BJ (cell line): ENCODE measurements around the gene OR10J1. TPM values are rescaled to one million over a fixed set of nuclear protein-coding genes. Genes with fewer than 3 reads are reported as not detected.

Experiments
- CTCF ChIA-PET: fragments of 350-600 bp; formaldehyde crosslinking; extraction: SDS; loops from one replicate; lab custom pipeline; 2021; ENCODE audit warnings: antibody characterized with exemption, inconsistent platforms; lab: Yijun Ruan, JAX
- POLR2A ChIA-PET: fragments of 300-600 bp; sonication (Branson Sonifier 250); formaldehyde crosslinking; extraction: SDS; loops from one replicate; lab custom pipeline; 2021; ENCODE audit warnings: antibody characterized with exemption; lab: Charles Lee
- DNase-seq: peaks from one replicate; pipeline ENCODE4 v3.0.0-alpha.2; 2011; ENCODE audit warnings: low read depth
- H3K27me3 ChIP-seq: 2 replicates; pipeline ENCODE4 v1.6.0; 2011; ENCODE audit warnings: low read length; ENCODE audit not compliant: control insufficient read depth, insufficient read depth
- H3K36me3 ChIP-seq: 2 replicates; pipeline ENCODE4 v1.5.1; 2011; ENCODE audit warnings: low read length; ENCODE audit not compliant: control insufficient read depth, insufficient read depth
- H3K4me3 ChIP-seq: 2 replicates; pipeline ENCODE4 v1.5.1; 2011; ENCODE audit warnings: low read depth, mild to moderate bottlenecking, control low read depth, low read length
- polyA minus RNA-seq: library from RNA; depleted of rRNA, polyadenylated mRNA; stranded (reverse); fragments of >200 nt; gene quantifications from 2 replicates; pipeline ENCODE4 v1.2.3, GENCODE V29; 2011; rRNA and poly(A)+ RNA removed
- polyA plus RNA-seq: library from polyadenylated mRNA; depleted of rRNA; stranded (reverse); fragments of >200 nt; gene quantifications from 2 replicates; pipeline ENCODE4 v1.2.3, GENCODE V29; 2011; rRNA removed
- TF ChIP-seq, protein P1 (sequence below): IDR thresholded peaks from 2 replicates; pipeline ENCODE4 v1.5.1; 2011; ENCODE audit warnings: low read depth, mild to moderate bottlenecking, control low read depth, inconsistent platforms, low read length, moderate library complexity; ENCODE audit not compliant: insufficient read depth

The OR10J1 gene
- polyA plus RNA-seq (not detected in 2 replicates), polyA minus RNA-seq (not detected in 2 replicates)

- TF ChIP-seq, protein P1, sequence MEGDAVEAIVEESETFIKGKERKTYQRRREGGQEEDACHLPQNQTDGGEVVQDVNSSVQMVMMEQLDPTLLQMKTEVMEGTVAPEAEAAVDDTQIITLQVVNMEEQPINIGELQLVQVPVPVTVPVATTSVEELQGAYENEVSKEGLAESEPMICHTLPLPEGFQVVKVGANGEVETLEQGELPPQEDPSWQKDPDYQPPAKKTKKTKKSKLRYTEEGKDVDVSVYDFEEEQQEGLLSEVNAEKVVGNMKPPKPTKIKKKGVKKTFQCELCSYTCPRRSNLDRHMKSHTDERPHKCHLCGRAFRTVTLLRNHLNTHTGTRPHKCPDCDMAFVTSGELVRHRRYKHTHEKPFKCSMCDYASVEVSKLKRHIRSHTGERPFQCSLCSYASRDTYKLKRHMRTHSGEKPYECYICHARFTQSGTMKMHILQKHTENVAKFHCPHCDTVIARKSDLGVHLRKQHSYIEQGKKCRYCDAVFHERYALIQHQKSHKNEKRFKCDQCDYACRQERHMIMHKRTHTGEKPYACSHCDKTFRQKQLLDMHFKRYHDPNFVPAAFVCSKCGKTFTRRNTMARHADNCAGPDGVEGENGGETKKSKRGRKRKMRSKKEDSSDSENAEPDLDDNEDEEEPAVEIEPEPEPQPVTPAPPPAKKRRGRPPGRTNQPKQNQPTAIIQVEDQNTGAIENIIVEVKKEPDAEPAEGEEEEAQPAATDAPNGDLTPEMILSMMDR, result no peak
- no peaks in the 10 kb centered on the region for H3K27me3 ChIP-seq
- no peak for DNase-seq
- ChIA-PET POLR2A (no interaction called here), CTCF (no interaction called here)
- no peak within 1 kb of the TSS for H3K4me3 ChIP-seq
- no peaks in the 10 kb centered on the region for H3K36me3 ChIP-seq
Measured at GRCh38 chr1:159439422-159439821, at the start of gene OR10J1. TSS of gene OR10J1 (plus strand) at chr1:159439722. CDS start at chr1:159439792, 70 bp downstream.

DNA sequence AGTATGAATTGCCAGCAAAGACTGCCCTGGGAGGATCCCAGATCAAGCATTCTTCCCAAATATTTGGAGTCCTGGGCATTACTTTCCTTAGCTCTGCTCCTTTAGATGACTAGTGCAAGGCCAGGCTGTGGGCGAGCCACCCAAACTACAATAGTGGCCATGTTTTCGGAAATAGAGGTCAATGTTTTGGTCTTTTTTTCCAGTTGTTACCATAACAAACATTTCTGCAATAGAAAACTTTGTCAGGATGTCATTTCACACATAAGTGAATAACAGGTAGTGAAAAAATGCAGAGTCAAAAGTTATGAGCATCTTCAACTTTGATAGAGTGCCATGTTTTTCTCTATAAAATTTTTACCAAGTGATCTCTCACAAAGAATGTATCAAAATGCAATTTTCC lies 32.7 kb upstream of the OR10J1 start:
- DNase-seq, result no peak
- POLR2A ChIA-PET, result no interaction called here
- TF ChIP-seq, protein P1, result no peak
- H3K4me3 ChIP-seq, result no peak overlapping the region
- no peaks in the 10 kb centered on the region for H3K36me3 ChIP-seq
- H3K27me3 ChIP-seq, result no peaks in the 10 kb centered on the region
- CTCF ChIA-PET, result no interaction called here

GRCh38 chr1:159408862-159409400 lies 30.6 kb upstream of the OR10J1 start:
- Histone ChIP-seq H3K36me3 (no peaks in the 10 kb centered on the region), H3K4me3 (no peak overlapping the region), H3K27me3 (no peaks in the 10 kb centered on the region)
- no peak for DNase-seq
- ChIA-PET CTCF (no interaction called here), POLR2A (no interaction called here)
- TF ChIP-seq, protein P1, result no peak

DNA sequence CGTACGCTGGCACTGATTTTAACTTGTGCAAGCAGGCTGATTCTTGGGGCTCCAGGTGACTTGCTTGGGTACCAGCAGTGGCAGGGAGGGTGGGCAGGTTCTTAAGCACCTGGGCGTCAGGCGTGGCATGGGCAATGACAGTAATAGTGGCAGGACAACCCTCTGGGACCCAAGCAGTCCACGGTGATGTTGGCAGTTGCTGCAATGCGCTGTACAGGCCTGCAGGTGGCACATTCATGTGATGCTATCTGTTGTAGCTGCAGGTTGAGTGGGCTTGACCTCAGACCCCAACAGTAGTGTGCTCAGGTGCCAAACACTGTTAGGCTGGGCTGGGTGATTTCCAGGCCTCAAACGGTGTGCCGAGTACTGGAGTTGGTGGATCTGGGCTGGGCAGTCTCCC lies 17.7 kb upstream of the OR10J1 start:
- TF ChIP-seq, protein P1, result 0 out of 2 replicates have a peak, but pooled peaks have one; percentile 8
- H3K36me3 ChIP-seq, result no peaks in the 10 kb centered on the region
- POLR2A ChIA-PET, result no interaction called here
- DNase-seq, result no peak
- no peak overlapping the region for H3K4me3 ChIP-seq
- H3K27me3 ChIP-seq, result no peaks in the 10 kb centered on the region
- CTCF ChIA-PET, result interaction anchor here (0.9 to 1.5 kb wide), 2 partner anchors 227 to 359 kb away, joined by 3 to 4 read pairs; partner anchors contain the start of gene DUSP23

GRCh38 chr1:159428536-159428935 lies 11.0 kb upstream of the OR10J1 start:
- ChIA-PET POLR2A (interaction anchor here (1.0 kb wide), 1 partner anchor 170 kb away, joined by 4 read pairs; no protein-coding TSS in a partner anchor), CTCF (no interaction called here)
- Histone ChIP-seq H3K4me3 (no peak overlapping the region), H3K36me3 (no peaks in the 10 kb centered on the region), H3K27me3 (no peaks in the 10 kb centered on the region)
- TF ChIP-seq, protein P1, result no peak
- DNase-seq, result no peak
